AG09319 (cell line): ENCODE results near the gene COTL1.

Experiments used
- DNase-seq: peaks from one replicate; pipeline ENCODE4 v3.0.0-alpha.2; 2010; ENCODE audit warnings: low read depth; ENCODE audit errors: extremely low read depth
- CTCF ChIP-seq: IDR thresholded peaks from 2 replicates; pipeline ENCODE4 v1.5.1; 2011; ENCODE audit warnings: low read depth, mild to moderate bottlenecking, inconsistent platforms, low read length, moderate library complexity

The COTL1 gene

GRCh38 chr16:84570739-84571403 is 47.0 kb downstream of the COTL1 start:
- TF ChIP-seq CTCF: no peak
- no peak for DNase-seq

- TF ChIP-seq CTCF: no peak
- no peak for DNase-seq
These were observed 48.4 kb downstream of the COTL1 start for GRCh38 chr16:84569382-84569987.

- TF ChIP-seq CTCF: no peak
- no peak for DNase-seq
These were observed 49.8 kb downstream of the COTL1 start for GRCh38 chr16:84568066-84568465.

GRCh38 chr16:84567286-84567962 is 50.5 kb downstream of the COTL1 start:
- DNase-seq: no peak
- TF ChIP-seq CTCF: no peak

- no peak for DNase-seq
- TF ChIP-seq CTCF: no peak
These were observed 51.2 kb downstream of the COTL1 start for GRCh38 chr16:84566545-84567257.

GRCh38 chr16:84565669-84566495 is 52.0 kb downstream of the COTL1 start:
- DNase-seq: no peak
- TF ChIP-seq CTCF: no peak
